Rectal smooth muscle tissue (tissue), 1 donor: ENCODE measurements around the gene SRMS.

Source experiments
- H3K27ac ChIP-seq: one replicate; pipeline ENCODE4 v1.7.0; 2013; ENCODE audit warnings: low read depth, low read length, inconsistent platforms
- H3K27me3 ChIP-seq: one replicate; pipeline ENCODE4 v1.7.0; 2013; ENCODE audit warnings: low read length; ENCODE audit not compliant: control insufficient read depth, insufficient read depth
- H3K36me3 ChIP-seq: one replicate; pipeline ENCODE4 v1.7.0; 2013; ENCODE audit warnings: low read length; ENCODE audit not compliant: control insufficient read depth, insufficient read depth
- H3K4me1 ChIP-seq: one replicate; pipeline ENCODE4 v1.7.0; 2013; ENCODE audit warnings: low read length; ENCODE audit not compliant: control insufficient read depth, insufficient read depth
- H3K4me3 ChIP-seq: one replicate; pipeline ENCODE4 v1.7.0; 2013; ENCODE audit warnings: low read length
- H3K9ac ChIP-seq: one replicate; pipeline ENCODE4 v1.7.0; 2013; ENCODE audit warnings: low read length

SRMS gene

DNA sequence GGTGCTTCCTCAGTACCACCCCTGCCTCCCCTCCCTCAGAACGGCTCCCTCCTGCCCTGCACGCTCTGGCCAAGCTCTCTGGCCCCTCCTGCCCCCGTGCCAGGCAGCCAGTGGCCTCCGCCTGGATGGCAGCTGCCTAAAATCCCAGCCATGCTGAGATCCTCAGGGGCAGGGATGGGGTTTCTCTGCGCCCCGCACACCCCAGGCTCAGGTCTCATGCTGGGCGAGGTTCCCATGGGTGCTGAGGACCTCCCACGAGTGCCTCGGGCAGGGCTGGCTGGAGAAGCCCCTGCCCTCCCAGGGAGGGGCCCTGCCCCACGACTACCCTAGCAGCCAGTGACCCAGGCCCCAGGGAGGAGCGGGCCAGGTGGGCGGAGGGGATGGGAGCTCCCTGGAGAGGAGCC is 13.1 kb downstream of the SRMS start:
- H3K27ac ChIP-seq = no peak overlapping the region

DNA sequence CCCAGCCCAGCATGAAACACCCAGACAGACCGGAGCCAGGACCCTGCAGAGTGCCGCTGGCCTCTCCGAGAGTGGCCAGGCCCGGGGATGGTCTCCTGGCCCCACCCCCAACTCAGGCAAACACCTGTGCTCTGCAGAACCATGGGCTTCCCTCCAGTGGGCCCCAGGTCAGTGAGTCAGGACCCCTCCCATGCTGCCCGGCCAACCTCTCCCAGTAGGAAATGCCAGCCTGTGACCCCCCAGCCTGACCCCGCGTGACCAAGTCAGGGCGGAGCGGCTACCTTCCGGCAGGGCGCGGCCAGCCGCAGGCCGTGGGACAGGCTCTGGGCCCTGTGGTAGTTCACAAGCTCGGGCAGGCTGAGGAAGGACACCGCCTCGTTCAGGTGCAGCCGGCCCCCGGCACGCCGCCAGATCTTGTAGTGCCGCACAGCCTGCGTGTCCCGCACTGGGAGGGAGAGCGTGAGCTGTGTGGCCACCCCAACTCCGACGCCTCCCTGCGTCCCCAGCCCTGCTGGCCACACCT is 13.6 kb downstream of the SRMS start:
- H3K27ac ChIP-seq = no peak overlapping the region

More for the DNA sequence above, 13.1 kb downstream of the SRMS start:
- H3K4me1 ChIP-seq = no peaks in the 10 kb centered on the region
- H3K4me3 ChIP-seq = peak overlapping the region; percentile 36
- peaks cover 14% of the 10 kb centered on the region for H3K27me3 ChIP-seq
- H3K36me3 ChIP-seq = no peaks in the 10 kb centered on the region
- H3K9ac ChIP-seq = no peak overlapping the region

DNA sequence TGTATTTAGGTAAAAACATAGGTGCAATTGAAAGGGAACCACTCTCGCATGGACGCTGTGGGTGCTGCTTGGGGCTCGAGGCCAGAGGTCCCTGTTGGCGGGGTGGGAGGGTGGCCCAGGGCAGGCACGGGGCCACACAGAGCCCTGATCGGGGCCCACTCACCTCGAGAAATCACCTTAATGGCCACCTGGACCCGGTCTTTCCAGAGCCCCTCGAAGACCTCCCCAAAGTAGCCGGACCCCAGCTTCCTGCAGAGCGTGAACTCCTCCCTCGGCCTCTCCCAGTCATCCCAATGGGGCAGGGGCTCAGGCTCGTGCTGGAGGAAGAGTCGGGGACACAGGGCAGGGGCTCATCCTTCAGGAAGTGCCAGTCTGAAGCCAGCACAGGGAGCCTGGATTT is 14.2 kb downstream of the SRMS start:
- no peak overlapping the region for H3K9ac ChIP-seq
- H3K27me3 ChIP-seq = peaks cover 14% of the 10 kb centered on the region
- H3K27ac ChIP-seq = no peak overlapping the region
- H3K36me3 ChIP-seq = no peaks in the 10 kb centered on the region
- no peaks in the 10 kb centered on the region for H3K4me1 ChIP-seq
- H3K4me3 ChIP-seq = no peak overlapping the region

More for the DNA sequence above, 13.6 kb downstream of the SRMS start:
- no peaks in the 10 kb centered on the region for H3K36me3 ChIP-seq
- H3K4me1 ChIP-seq = no peaks in the 10 kb centered on the region
- peak overlapping the region; percentile 36 for H3K4me3 ChIP-seq
- peaks cover 14% of the 10 kb centered on the region for H3K27me3 ChIP-seq
- H3K9ac ChIP-seq = no peak overlapping the region

DNA sequence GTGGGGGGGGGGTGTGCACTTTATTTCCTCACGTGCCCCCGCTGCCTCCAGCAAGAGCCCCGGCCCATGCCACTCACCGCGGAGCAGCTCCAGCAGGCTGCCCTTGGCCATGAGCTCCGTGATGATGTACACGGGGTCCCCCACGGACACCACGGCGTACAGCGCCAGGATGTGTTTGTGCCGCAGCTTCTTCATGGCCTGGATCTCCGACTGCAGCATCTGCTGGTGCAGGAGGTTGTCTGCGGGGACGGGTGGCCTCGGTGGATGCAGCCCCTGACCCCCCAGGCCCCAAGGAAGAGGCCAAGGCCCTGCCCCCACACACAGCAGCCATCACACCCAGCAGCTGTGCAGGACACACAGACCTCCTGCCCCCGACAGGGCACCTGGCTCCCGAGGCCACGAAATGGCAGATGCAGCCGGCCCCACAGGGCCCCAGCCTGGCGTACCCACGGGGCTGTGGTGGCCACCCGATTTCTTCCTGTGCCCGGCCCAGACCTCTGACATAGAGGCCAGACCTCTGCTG is 15.0 kb downstream of the SRMS start:
- Histone ChIP-seq H3K4me3 (no peak overlapping the region), H3K27ac (no peak overlapping the region), H3K4me1 (no peaks in the 10 kb centered on the region), H3K9ac (no peak overlapping the region), H3K36me3 (no peaks in the 10 kb centered on the region), H3K27me3 (peaks cover 14% of the 10 kb centered on the region)

DNA sequence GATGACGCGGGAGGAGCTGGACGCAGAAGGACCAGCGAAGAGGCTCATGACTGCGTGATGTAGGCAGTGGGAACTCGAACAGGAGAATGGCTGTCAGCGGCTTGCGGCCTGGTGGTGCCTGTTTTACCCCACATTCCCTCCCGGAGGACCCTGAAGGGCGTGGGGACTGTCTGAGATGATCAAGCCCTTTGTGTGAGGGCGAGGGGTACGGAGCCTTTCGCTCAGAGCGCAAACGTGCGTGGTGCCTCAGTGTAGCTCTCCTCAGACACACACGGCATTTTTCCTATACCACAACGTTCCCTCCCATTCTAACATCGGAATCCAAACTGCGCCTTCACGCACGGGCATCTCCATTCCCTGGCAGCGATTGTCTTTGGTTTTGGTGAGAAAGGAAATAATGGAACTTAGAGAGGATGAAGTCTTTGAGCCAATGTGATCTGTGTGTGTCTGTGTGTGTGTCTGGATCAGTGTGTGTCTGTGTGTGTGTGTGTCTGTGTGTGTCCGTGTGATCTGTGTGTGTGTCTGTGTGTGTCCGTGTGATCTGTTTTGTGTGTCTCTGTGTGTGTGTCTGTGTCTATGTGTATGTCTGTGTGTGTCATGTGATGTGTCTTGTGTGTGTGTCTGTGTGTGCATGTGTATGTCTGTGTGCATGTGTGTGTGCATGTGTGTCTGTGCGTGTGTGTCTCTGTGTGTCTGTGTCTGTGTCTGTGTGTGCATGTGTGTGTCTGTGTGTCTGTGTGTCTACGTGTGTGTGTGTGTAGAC is 15.7 kb downstream of the SRMS start:
- Histone ChIP-seq H3K9ac (no peak overlapping the region), H3K27ac (no peak overlapping the region), H3K4me3 (no peak overlapping the region), H3K4me1 (no peaks in the 10 kb centered on the region), H3K36me3 (no peaks in the 10 kb centered on the region), H3K27me3 (peaks cover 11% of the 10 kb centered on the region)

DNA sequence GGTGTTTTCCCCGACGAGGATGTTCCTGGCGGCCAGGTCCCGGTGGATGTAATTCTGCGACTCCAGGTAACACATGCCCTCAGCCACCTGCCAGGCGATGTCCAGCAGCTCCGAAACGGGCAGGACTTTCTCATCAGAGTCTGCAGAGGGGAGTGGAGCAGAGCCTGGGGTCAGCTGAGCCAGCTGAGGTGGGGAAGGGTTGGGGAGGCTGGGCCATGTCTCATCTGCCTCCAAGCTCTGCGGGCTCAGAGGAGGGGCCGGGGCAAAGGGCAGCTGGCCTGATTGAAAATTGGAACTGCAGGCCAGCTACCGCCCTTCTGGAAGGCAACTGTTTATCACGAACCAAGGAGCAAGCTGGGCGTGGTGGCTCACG is 16.8 kb downstream of the SRMS start:
- Histone ChIP-seq H3K9ac (no peak overlapping the region), H3K27ac (no peak overlapping the region)

DNA sequence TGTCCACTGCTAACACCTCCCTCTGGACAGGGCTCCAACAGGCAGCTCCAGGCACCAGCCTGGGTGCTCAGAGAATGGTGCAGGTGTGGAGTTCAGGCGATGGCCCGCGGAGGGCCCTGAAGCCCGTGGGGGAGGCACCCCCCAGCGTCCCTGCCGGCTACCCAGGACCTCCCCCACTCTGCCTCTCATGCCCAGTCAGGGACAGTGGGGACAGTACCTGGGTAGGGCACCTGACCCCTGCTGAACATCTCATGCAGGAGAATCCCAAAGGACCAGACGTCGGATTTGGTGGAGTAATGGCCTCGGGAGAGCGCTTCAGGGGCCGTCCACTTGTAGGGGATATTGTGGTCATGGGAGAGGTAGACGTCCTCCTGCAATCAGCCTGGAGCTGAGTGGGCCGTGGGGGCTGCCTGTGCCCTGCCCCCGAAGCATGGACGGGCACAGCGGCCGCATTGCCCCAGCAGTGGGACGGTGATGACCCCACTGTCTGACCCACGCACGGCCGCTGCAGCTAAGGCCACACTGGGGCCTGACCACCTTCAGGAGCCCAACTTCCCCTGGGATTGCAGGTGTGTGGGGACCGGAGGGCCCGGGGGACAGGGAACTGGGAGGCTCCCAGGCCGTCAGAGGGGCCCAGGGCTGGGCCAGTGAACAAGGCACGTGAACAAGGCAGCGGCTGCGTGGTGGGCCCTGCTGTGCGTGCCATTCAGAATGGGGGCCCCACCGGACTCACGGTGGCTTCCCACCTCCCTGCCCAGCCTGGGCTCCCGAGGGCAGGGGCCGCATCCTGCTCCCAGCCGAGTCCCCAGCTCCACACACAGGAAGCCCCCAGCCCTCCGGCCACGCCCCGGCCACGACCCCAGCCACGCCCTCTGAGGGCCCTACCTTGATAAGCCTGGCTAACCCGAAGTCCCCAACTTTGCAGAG is 17.4 kb downstream of the SRMS start:
- Histone ChIP-seq H3K36me3 (no peaks in the 10 kb centered on the region), H3K9ac (no peak overlapping the region), H3K4me1 (no peaks in the 10 kb centered on the region), H3K27ac (no peak overlapping the region), H3K4me3 (no peak overlapping the region), H3K27me3 (peaks cover 9% of the 10 kb centered on the region)

More for the DNA sequence above, 16.8 kb downstream of the SRMS start:
- H3K27me3 ChIP-seq = peaks cover 9% of the 10 kb centered on the region
- no peaks in the 10 kb centered on the region for H3K4me1 ChIP-seq
- H3K4me3 ChIP-seq = no peak overlapping the region
- no peaks in the 10 kb centered on the region for H3K36me3 ChIP-seq

DNA sequence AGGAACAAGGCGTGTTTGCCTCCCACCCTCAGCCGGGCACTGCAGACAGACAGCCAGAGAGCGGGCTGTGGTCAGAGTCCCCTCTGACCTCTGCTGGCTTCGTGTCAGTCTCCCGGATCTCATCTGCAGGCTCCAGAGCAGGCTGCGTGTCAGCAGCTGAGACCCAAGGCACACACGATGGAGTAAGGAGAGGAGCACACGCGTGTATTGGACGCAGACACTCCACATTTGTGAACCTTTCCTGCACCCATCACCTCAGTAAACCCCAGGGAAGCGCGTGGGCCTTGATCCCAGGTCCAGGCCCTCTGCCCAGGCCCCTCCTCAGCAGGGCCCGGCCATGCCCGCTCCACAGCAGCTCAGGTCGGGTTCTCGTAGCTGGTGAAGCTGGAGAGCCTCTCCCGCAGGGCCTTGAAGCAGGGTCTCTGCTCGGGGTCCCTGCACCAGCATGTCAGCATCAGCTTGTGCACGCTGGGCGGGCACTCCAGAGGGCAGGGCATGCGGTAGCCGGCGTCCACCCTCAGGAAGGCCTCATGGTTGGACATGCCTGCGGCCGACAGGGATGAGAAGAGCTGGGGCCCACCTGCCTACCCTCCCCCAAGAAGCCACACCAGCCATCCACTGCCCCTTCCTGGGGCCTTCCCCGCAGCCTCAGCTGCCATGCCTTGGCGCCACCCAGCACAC is 18.2 kb downstream of the SRMS start:
- Histone ChIP-seq H3K4me3 (no peak overlapping the region), H3K27me3 (peaks cover 8% of the 10 kb centered on the region), H3K27ac (no peak overlapping the region), H3K4me1 (no peaks in the 10 kb centered on the region), H3K9ac (no peak overlapping the region), H3K36me3 (no peaks in the 10 kb centered on the region)

DNA sequence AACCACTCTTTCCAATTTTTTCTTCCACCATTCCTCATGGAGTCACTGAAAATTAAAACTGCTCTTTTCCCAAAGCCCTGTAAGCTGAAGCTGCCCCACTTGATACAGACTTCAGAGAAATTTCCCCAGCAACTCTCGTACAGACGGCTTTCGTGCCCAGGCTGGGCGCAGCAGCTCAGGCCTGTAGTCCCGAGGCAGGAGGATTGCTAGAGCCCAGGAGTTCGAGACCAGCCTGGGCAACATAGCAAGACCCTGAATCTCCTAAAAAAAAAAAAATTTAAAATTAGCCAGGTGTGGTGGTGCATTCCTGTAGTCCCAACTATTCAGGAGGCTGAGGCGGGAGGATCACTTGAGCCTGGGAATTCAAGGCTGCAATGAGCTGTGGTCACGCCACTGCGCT is 20.4 kb downstream of the SRMS start:
- peaks cover 5% of the 10 kb centered on the region for H3K27me3 ChIP-seq
- no peak overlapping the region for H3K4me3 ChIP-seq
- H3K36me3 ChIP-seq = peaks cover 7% of the 10 kb centered on the region
- no peak overlapping the region for H3K9ac ChIP-seq
- peaks cover 3% of the 10 kb centered on the region for H3K4me1 ChIP-seq
- H3K27ac ChIP-seq = no peak overlapping the region

DNA sequence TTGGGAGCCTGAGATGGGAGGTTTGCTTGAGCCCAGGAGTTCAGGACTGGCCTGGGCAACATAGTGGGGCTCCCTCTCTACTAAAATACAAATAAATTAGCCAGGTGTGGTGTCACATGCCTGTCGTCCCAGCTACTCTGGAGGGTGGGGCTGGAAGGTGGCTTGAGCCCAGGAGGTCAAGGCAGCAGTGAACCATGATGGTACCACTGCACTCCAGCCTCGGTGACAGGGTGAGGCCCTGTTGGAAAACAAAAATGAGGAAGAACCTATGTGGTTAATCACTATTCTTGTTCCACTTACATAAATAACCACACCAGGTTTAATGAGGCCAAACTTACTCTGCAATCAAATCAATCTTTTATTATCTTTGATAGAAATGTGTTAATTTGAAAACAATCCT is 21.6 kb downstream of the SRMS start:
- Histone ChIP-seq H3K27ac (no peak overlapping the region), H3K36me3 (peaks cover 7% of the 10 kb centered on the region), H3K4me1 (peaks cover 8% of the 10 kb centered on the region), H3K9ac (no peak overlapping the region), H3K27me3 (no peaks in the 10 kb centered on the region), H3K4me3 (no peak overlapping the region)

DNA sequence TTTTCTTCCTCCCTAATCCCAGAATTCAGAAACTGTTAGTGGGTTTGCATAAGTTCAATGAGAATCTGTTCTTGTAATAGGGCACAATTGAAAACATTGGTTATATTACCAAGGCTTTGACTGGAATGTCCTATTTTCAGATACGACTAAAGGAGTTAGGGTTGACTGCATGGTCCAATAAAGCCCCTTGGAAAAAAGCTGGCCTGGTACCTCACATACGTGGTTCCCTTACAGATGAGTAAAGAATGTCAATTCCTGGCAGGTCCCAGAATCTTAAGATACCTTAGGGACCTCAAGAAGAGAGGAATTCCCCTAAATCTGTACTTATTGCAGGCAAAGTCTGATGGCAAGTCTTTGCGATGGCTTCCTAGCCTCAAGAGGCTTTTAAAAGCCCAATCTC is 22.4 kb downstream of the SRMS start:
- Histone ChIP-seq H3K27ac (no peak overlapping the region), H3K27me3 (no peaks in the 10 kb centered on the region), H3K4me1 (peaks cover 8% of the 10 kb centered on the region), H3K4me3 (no peak overlapping the region), H3K36me3 (peaks cover 7% of the 10 kb centered on the region), H3K9ac (no peak overlapping the region)
